ENCODE measurements around the gene PIK3CB. TPM values are rescaled to one million over a fixed set of nuclear protein-coding genes. Genes with fewer than 3 reads are reported as not detected.

The PIK3CB gene
- total and polyA plus RNA-seq, 8 donors = 12.1 to 39.6 (median 15.0) TPM

GRCh38 chr3:138694287-138695007, 140.3 kb downstream of the PIK3CB start:
- peaks cover 0 to 23% of the 10 kb centered on the region in 2 donors for H3K36me3 ChIP-seq
- intact Hi-C loops (cut with DNase I) = no loop called here
- no peak overlapping the region for H3K27ac ChIP-seq
- no peak overlapping the region for H3K4me3 ChIP-seq
- H3K9me3 ChIP-seq = no peaks in the 10 kb centered on the region
- no peaks in the 10 kb centered on the region for H3K4me1 ChIP-seq
- ATAC-seq (peak; percentile 94), DNase-seq (no peak)
- H3K27me3 ChIP-seq = no peaks in the 10 kb centered on the region
- no peak for TF ChIP-seq CTCF (IDR thresholded peaks at IDR 0.05)

GRCh38 chr3:138692152-138692551, 142.6 kb downstream of the PIK3CB start:
- no peak for DNase-seq
- peaks cover 0 to 21% of the 10 kb centered on the region in 2 donors for H3K36me3 ChIP-seq
- peaks cover 0 to 3% of the 10 kb centered on the region in 2 donors for H3K4me1 ChIP-seq
- H3K27ac ChIP-seq = no peak overlapping the region
- no peak for TF ChIP-seq CTCF (IDR thresholded peaks at IDR 0.05)
- no peaks in the 10 kb centered on the region for H3K27me3 ChIP-seq
- H3K9me3 ChIP-seq = no peaks in the 10 kb centered on the region
- no peak overlapping the region for H3K4me3 ChIP-seq
- ATAC-seq = no peak
- intact Hi-C loops (cut with DNase I) = no loop called here

GRCh38 chr3:138691351-138691750, 143.4 kb downstream of the PIK3CB start:
- Histone ChIP-seq H3K4me1 (peaks cover 5 to 9% of the 10 kb centered on the region in 2 donors), H3K27me3 (no peaks in the 10 kb centered on the region), H3K4me3 (no peak overlapping the region), H3K9me3 (no peaks in the 10 kb centered on the region), H3K27ac (no peak overlapping the region), H3K36me3 (peaks cover 0 to 21% of the 10 kb centered on the region in 2 donors)
- DNase-seq = no peak
- ATAC-seq = no peak
- no peak for TF ChIP-seq CTCF (IDR thresholded peaks at IDR 0.05)
- intact Hi-C loops (cut with DNase I) = no loop called here

GRCh38 chr3:138690036-138690435, 144.7 kb downstream of the PIK3CB start:
- intact Hi-C loops (cut with DNase I) = no loop called here
- no peak for ATAC-seq
- no peak for DNase-seq
- Histone ChIP-seq H3K27me3 (no peaks in the 10 kb centered on the region), H3K9me3 (no peaks in the 10 kb centered on the region), H3K4me3 (no peak overlapping the region), H3K27ac (no peak overlapping the region), H3K36me3 (peaks cover 0 to 30% of the 10 kb centered on the region in 2 donors), H3K4me1 (peaks cover 6 to 9% of the 10 kb centered on the region in 2 donors)
- TF ChIP-seq CTCF (IDR thresholded peaks at IDR 0.05) = no peak

GRCh38 chr3:138688871-138689299, 145.8 kb downstream of the PIK3CB start:
- TF ChIP-seq CTCF (IDR thresholded peaks at IDR 0.05) = no peak
- H3K4me3 ChIP-seq = no peak overlapping the region
- intact Hi-C loops (cut with DNase I) = no loop called here
- no peak overlapping the region for H3K27ac ChIP-seq
- H3K36me3 ChIP-seq = peaks cover 0 to 30% of the 10 kb centered on the region in 2 donors
- H3K9me3 ChIP-seq = no peaks in the 10 kb centered on the region
- DNase-seq = no peak
- no peaks in the 10 kb centered on the region for H3K27me3 ChIP-seq
- ATAC-seq = peak; percentile 12
- peaks cover 6 to 9% of the 10 kb centered on the region in 2 donors for H3K4me1 ChIP-seq
